IMR-90 (cell line): ENCODE results near the gene SLFN12. TPM values are rescaled to one million over a fixed set of nuclear protein-coding genes. Genes with fewer than 3 reads are reported as not detected.

Experiments
- ATAC-seq: fragments of 200-7000 bp; cut with Tn5 transposase; 2 replicates; pipeline ENCODE4 v1.9.1; 2020; ENCODE audit warnings: low read depth, mild to moderate bottlenecking, moderate library complexity
- BruUV-seq: library from RNA; stranded (reverse); fragments of 400-500 nt; replicated peaks from 2 replicates; lab custom pipeline; 2021; lab: Mats Ljungman, UMichigan
- CTCF ChIA-PET: fragments of 300-600 bp; formaldehyde crosslinking; extraction: SDS; loops from one replicate; lab custom pipeline; 2021; ENCODE audit warnings: antibody characterized with exemption; lab: Yijun Ruan, JAX
- POLR2A ChIA-PET: fragments of 300-600 bp; sonication (Branson Sonifier 250); formaldehyde crosslinking; loops from one replicate; lab custom pipeline; 2022; ENCODE audit warnings: antibody characterized with exemption; ENCODE audit not compliant: unreplicated experiment; lab: Charles Lee
- DNase-seq: peaks from one replicate; pipeline ENCODE4 v3.0.0; 2013
- H2AFZ ChIP-seq: replicated peaks from 2 replicates; pipeline ENCODE3; 2013; ENCODE audit warnings: low read length, mild to moderate bottlenecking; ENCODE audit not compliant: poor library complexity
- H2AK5ac ChIP-seq: 2 replicates; pipeline ENCODE4 v1.6.1; 2013; ENCODE audit warnings: low read depth, low read length, inconsistent platforms
- H2AK9ac ChIP-seq: replicated peaks from 2 replicates; pipeline ENCODE3; 2013; ENCODE audit warnings: mild to moderate bottlenecking, low read depth, low read length, moderate library complexity; ENCODE audit not compliant: poor library complexity
- H2BK120ac ChIP-seq: 2 replicates; pipeline ENCODE4 v1.6.1; 2013; ENCODE audit warnings: low read depth, low read length, inconsistent platforms
- H2BK15ac ChIP-seq: 3 replicates; pipeline ENCODE4 v1.6.1; 2013; ENCODE audit warnings: low read depth, low read length, inconsistent platforms
- H2BK20ac ChIP-seq: 2 replicates; pipeline ENCODE4 v1.6.1; 2013; ENCODE audit warnings: low read depth, mild to moderate bottlenecking, inconsistent platforms, low read length, moderate library complexity
- H2BK5ac ChIP-seq: 2 replicates; pipeline ENCODE4 v1.6.1; 2013; ENCODE audit warnings: mild to moderate bottlenecking, low read depth, low read length, inconsistent platforms; ENCODE audit not compliant: poor library complexity, severe bottlenecking
- H3K14ac ChIP-seq: replicated peaks from 2 replicates; pipeline ENCODE4 v1.6.1; 2013; ENCODE audit warnings: low read depth, low read length, inconsistent platforms
- H3K18ac ChIP-seq: 2 replicates; pipeline ENCODE4 v1.6.1; 2013; ENCODE audit warnings: low read depth, low read length, control low read depth
- H3K23ac ChIP-seq: 2 replicates; pipeline ENCODE4 v1.6.1; 2013; ENCODE audit warnings: low read depth, low read length, inconsistent platforms
- H3K27ac ChIP-seq: 2 replicates; pipeline ENCODE4 v1.5.1; 2013; ENCODE audit warnings: mild to moderate bottlenecking, control low read depth, low read length; ENCODE audit not compliant: insufficient read depth
- H3K27me3 ChIP-seq: 2 replicates; pipeline ENCODE4 v1.6.1; 2013; ENCODE audit warnings: low read length; ENCODE audit not compliant: control insufficient read depth, insufficient read depth
- H3K36me3 ChIP-seq: 2 replicates; pipeline ENCODE4 v1.6.1; 2013; ENCODE audit warnings: low read length, mixed read lengths; ENCODE audit not compliant: control insufficient read depth, insufficient read depth
- H3K4ac ChIP-seq: 2 replicates; pipeline ENCODE4 v1.6.1; 2013; ENCODE audit warnings: low read depth, low read length, inconsistent platforms
- H3K4me1 ChIP-seq: 2 replicates; pipeline ENCODE4 v1.6.1; 2013; ENCODE audit warnings: low read length, mixed read lengths; ENCODE audit not compliant: control insufficient read depth, insufficient read depth
- H3K4me2 ChIP-seq: 2 replicates; pipeline ENCODE4 v1.6.1; 2013; ENCODE audit warnings: low read depth, mild to moderate bottlenecking, control low read depth, low read length, moderate library complexity
- H3K4me3 ChIP-seq: 2 replicates; pipeline ENCODE4 v1.5.1; 2013; ENCODE audit warnings: low read depth, mild to moderate bottlenecking, control low read depth, low read length, moderate library complexity; ENCODE audit not compliant: insufficient read depth
- H3K56ac ChIP-seq: 2 replicates; pipeline ENCODE4 v1.6.1; 2013; ENCODE audit warnings: low read length, inconsistent platforms; ENCODE audit not compliant: insufficient read depth; ENCODE audit errors: extremely low read depth
- H3K79me1 ChIP-seq, 2 experiments: 2 replicates each; pipeline ENCODE4 v1.6.1; 2013; ENCODE audit warnings: low read length in 2 of 2, inconsistent platforms in 1 of 2, low read depth in 1 of 2
- H3K9ac ChIP-seq: 2 replicates; pipeline ENCODE4 v1.6.1; 2013; ENCODE audit warnings: low read depth, low read length, control low read depth
- H3K9me1 ChIP-seq: 2 replicates; pipeline ENCODE4 v1.6.1; 2013; ENCODE audit warnings: low read length, inconsistent platforms; ENCODE audit not compliant: insufficient read depth
- H3K9me3 ChIP-seq: 2 replicates; pipeline ENCODE4 v1.6.1; 2013; ENCODE audit warnings: low read length; ENCODE audit not compliant: control insufficient read depth, insufficient read depth
- H4K20me1 ChIP-seq: 2 replicates; pipeline ENCODE4 v1.6.1; 2013; ENCODE audit warnings: low read length, inconsistent platforms; ENCODE audit not compliant: insufficient read depth
- H4K5ac ChIP-seq: 2 replicates; pipeline ENCODE4 v1.6.1; 2013; ENCODE audit warnings: mild to moderate bottlenecking, low read depth, low read length, control low read depth
- H4K8ac ChIP-seq, 2 experiments: 2 replicates each; pipeline ENCODE4 v1.6.1; 2013; ENCODE audit warnings: low read depth in 2 of 2, low read length in 2 of 2, control low read depth in 1 of 2, inconsistent platforms in 1 of 2
- H4K91ac ChIP-seq: 2 replicates; pipeline ENCODE4 v1.6.1; 2013; ENCODE audit warnings: low read depth, low read length, inconsistent platforms; ENCODE audit not compliant: insufficient read depth
- BHLHE40 ChIP-seq: fragments of 150-350 bp; IDR thresholded peaks from 2 replicates; pipeline ENCODE4 v1.6.1; 2016; ENCODE audit warnings: mild to moderate bottlenecking, low read depth, low read length
- CEBPB ChIP-seq: IDR thresholded peaks from 2 replicates; pipeline ENCODE4 v1.6.1; 2012; ENCODE audit warnings: low read depth, low read length, improper control_type of control experiment
- CHD1 ChIP-seq: IDR thresholded peaks from 2 replicates; pipeline ENCODE4 v1.6.1; 2012; ENCODE audit warnings: low read depth, low read length, improper control_type of control experiment
- CTCF ChIP-seq: conservative IDR thresholded peaks from 2 replicates; pipeline ENCODE4 v1.5.1; 2012; ENCODE audit warnings: mild to moderate bottlenecking, low read depth, low read length, improper control_type of control experiment
- FOS ChIP-seq: fragments of 150-350 bp; IDR thresholded peaks from 2 replicates; pipeline ENCODE4 v1.6.1; 2016; ENCODE audit warnings: low read depth, low read length
- MAFK ChIP-seq: IDR thresholded peaks from 2 replicates; pipeline ENCODE4 v1.6.1; 2012; ENCODE audit warnings: low read depth, low read length, improper control_type of control experiment
- MAZ ChIP-seq: IDR thresholded peaks from 2 replicates; pipeline ENCODE4 v1.6.1; 2012; ENCODE audit warnings: low read depth, mild to moderate bottlenecking, low read length, improper control_type of control experiment, moderate library complexity, borderline replicate concordance
- MXI1 ChIP-seq: IDR thresholded peaks from 2 replicates; pipeline ENCODE4 v1.6.1; 2012; ENCODE audit warnings: low read depth, mild to moderate bottlenecking, low read length, moderate library complexity, borderline replicate concordance
- NFE2L2 ChIP-seq: fragments of 150-350 bp; IDR thresholded peaks from 2 replicates; pipeline ENCODE4 v1.6.1; 2016; ENCODE audit warnings: low read depth, mild to moderate bottlenecking, low read length
- SMC3 ChIP-seq: fragments of 150-350 bp; IDR thresholded peaks from 2 replicates; pipeline ENCODE4 v1.6.1; 2016; ENCODE audit warnings: low read depth, mild to moderate bottlenecking, antibody characterized with exemption, low read length, moderate library complexity
- USF2 ChIP-seq: fragments of 150-350 bp; IDR thresholded peaks from 2 replicates; pipeline ENCODE4 v1.6.1; 2017; ENCODE audit warnings: mild to moderate bottlenecking, antibody characterized with exemption, low read length, low read depth
- WGBS, 2 experiments: methylation state at CpG; one replicate each; pipeline versions ENCODE4 v1.1.5 to v1.1.7; 2013; ENCODE audit warnings: missing lambda C conversion rate in 2 of 2; ENCODE audit not compliant: insufficient read length in 1 of 2; ENCODE audit errors: extremely low coverage in 2 of 2; 5-methylcytosine and 5-hydroxymethylcytosine counted together
- dilution Hi-C: fragments of 300-500 bp; cut with HindIII; formaldehyde crosslinking; loops from one replicate; pipeline ENCODE4 v1.14.3; 2018; ENCODE audit warnings: low sequenced_read_pairs; ENCODE audit not compliant: unreplicated experiment
- in situ Hi-C: fragments of 300-500 bp; cut with MboI; formaldehyde crosslinking; loops from 3 replicates; pipeline ENCODE4 v1.14.3; 2019; ENCODE audit warnings: low sequenced_read_pairs, inconsistent platforms, mixed read lengths
- intact Hi-C: fragments of 100-400 bp; cut with micrococcal nuclease; formaldehyde crosslinking; loops from 2 replicates; pipeline ENCODE4 v1.10.0; 2022
- polyA plus RNA-seq, 3 experiments: library from polyadenylated mRNA; depleted of rRNA; stranded (reverse); fragments of >200 nt; gene quantifications; 2 replicates each; pipeline ENCODE4 v1.2.3, GENCODE V29; 2012; ENCODE audit warnings: low replicate concordance in 1 of 3
- total RNA-seq: library from RNA; depleted of rRNA; stranded (reverse); fragments of >200 nt; gene quantifications from 2 replicates; pipeline ENCODE4 v1.2.3, GENCODE V29; 2012

Gene SLFN12
- total and polyA plus RNA-seq, 2 of the 4 experiments (the other 2 are of a cell fraction): 16.6 to 38.9 TPM

- Histone ChIP-seq H4K91ac (no peak overlapping the region), H2AK9ac (no peak overlapping the region), H3K4me2 (no peak overlapping the region; the same call in 1 of the 2 replicates), H3K79me1 (no peaks in the 10 kb centered on the region), H2BK120ac (no peak overlapping the region), H3K18ac (no peak overlapping the region), H3K36me3 (no peaks in the 10 kb centered on the region), H2AK5ac (no peak overlapping the region), H3K14ac (no peak overlapping the region), H3K23ac (no peak overlapping the region), H2AFZ (no peak overlapping the region), H3K4me3 (no peak overlapping the region), H3K9ac (no peak overlapping the region), H3K4ac (no peak overlapping the region), H3K27me3 (peaks cover 20% of the 10 kb centered on the region), H3K27ac (no peak overlapping the region), H4K5ac (no peak overlapping the region), H3K9me3 (no peaks in the 10 kb centered on the region), H2BK15ac (no peak overlapping the region), H4K20me1 (no peaks in the 10 kb centered on the region), H4K8ac (no peak overlapping the region), H3K4me1 (no peaks in the 10 kb centered on the region), H3K56ac (no peak overlapping the region), H3K9me1 (no peaks in the 10 kb centered on the region), H2BK5ac (no peak overlapping the region), H2BK20ac (no peak overlapping the region)
- no TSS peak for BruUV-seq
- dilution Hi-C loops: no loop called here
- ChIA-PET CTCF (no interaction called here), POLR2A (no interaction called here)
- TF ChIP-seq MAFK: no peak
- no peak for TF ChIP-seq CTCF
- no peak for TF ChIP-seq BHLHE40
- no peak for TF ChIP-seq FOS
- no peak for TF ChIP-seq CHD1
- no peak for TF ChIP-seq SMC3
- no peak for TF ChIP-seq MAZ
- TF ChIP-seq NFE2L2: no peak
- TF ChIP-seq USF2: no peak
- TF ChIP-seq MXI1: no peak
- no peak for TF ChIP-seq CEBPB
- WGBS, 2 experiments: 12% methylated on average over 21 of the region's 44 CpGs; no CpG with 5 or more reads in 1 of the 2 experiments
- intact Hi-C loops: no loop called here
- ATAC-seq (no peak; the same call in 1 of the 2 replicates), DNase-seq (no peak)
- in situ Hi-C loops: no loop called here
Measured at GRCh38 chr17:35460354-35460851, 28.1 kb upstream of the SLFN12 start.
